HG02884 (cell line): ENCODE measurements around the gene PLET1.
A peak's percentile ranks its signal among the peaks of the same experiment; 100 is the strongest.

Source experiments
- ATAC-seq: cut with Tn5 transposase; IDR thresholded peaks from one replicate; pipeline ENCODE4 v1.9.1; 2021; ENCODE audit warnings: mild to moderate bottlenecking, moderate library complexity; ENCODE audit not compliant: unreplicated experiment

PLET1 gene

DNA sequence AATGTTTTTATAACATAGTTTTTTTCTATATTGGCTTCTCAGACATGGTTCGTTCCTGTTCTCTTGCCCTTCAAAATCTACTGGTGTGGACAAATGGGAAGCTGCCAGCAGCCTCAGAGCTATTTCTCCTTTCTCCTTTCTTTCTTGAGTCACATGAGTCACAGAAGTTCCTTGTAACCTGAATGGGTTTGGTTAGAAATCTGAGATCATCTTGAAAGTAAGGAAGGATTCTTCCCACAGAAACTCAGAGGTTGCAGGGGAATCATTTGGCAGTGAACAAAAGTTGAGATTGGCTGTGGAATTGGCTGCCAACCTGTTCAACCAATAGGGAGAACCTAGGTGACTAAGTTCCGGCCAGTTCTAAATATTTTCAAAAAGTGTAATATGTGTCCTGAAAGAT lies 12.5 kb downstream of the PLET1 start:
- ATAC-seq = no peak

DNA sequence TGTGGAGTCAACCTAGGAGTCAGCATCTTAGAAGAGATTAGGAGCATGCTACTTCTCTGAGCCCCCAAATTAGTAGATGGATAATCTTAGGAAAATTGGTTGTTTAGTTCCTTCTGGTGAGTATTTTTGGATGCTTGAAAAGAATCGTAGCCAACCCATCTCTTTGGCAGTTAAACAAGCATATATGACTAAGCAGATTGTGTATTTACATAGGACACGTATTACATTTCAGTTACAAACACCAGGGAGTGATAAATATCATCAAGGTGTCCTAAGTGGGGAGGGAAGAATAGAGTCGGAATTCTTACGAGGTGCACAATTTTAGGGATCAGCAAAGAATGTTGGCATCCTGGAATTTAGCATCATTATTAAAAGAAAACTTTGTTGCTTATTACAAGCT lies 13.5 kb downstream of the PLET1 start:
- no peak for ATAC-seq

DNA sequence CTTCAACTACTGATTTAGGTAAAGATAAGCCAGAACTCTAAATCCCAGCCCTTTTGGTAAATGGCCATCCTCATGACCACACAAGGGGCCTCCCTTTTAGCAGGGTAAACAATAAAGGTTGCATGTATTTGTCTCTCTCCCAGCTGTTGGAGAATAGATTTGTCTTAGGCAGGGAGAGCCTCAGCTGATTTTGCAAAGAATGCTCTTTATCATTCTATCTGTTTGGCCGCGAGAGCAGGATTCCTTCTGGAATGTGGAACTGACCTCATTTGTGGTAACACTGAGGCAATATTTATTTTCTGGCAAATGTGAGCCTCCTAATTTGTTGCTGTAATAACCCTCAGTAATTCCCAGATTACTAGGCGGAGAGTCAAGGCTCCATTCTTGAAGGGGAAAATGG lies 19.2 kb downstream of the PLET1 start:
- no peak for ATAC-seq

- no peak for ATAC-seq
Observed at GRCh38 chr11:112238041-112238440, 22.6 kb downstream of the PLET1 start.

GRCh38 chr11:112237451-112237850 lies 23.2 kb downstream of the PLET1 start:
- ATAC-seq = no peak

DNA sequence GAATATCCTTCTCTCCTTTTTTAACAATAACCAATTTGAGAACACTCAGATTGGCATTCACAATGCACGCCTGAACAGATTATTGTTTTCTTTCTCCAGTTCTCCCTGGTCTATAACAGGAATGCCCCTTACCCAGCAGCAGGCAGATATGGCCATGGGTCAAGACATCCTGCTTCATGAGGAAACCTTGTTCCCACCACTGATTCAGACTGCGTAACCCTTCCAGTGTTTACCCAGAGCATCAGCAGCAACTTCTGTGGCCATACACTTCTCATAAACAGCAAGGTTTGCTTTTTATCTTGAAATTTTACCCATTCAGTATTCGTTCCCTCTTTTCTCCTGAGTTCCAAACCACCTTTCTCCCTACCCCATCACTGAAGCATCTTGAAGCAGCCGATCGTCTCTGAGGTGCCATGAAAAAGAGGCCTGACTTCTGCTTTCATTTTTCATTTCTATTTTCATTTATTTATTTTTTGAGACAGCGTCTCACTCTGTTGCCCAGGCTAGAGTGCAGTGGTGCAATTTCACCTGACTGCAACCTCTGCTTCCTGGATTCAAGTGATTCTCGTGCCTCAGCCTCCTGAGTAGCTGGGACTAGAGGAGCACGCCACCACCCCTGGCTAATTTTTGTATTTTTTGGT lies 24.8 kb downstream of the PLET1 start:
- ATAC-seq = no peak

DNA sequence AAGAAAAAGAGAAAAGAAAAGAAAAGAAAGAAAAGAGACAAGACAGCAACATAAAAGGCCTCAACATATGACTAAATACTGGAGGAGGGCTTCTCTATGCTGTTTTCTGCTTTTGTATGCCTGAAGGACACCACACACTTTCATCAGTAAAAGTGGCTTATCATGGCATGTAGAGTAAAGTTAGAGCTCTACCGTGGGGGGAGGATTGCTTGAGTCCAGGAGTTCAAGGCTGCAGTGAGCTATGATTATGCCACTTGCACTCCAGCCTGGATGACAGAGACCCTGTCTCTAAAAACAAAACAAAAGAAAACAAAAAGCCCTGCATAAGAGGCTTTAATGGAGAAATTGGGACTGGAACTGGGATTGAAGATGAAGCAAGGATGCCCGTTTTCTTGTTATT lies 28.7 kb downstream of the PLET1 start:
- ATAC-seq = no peak

DNA sequence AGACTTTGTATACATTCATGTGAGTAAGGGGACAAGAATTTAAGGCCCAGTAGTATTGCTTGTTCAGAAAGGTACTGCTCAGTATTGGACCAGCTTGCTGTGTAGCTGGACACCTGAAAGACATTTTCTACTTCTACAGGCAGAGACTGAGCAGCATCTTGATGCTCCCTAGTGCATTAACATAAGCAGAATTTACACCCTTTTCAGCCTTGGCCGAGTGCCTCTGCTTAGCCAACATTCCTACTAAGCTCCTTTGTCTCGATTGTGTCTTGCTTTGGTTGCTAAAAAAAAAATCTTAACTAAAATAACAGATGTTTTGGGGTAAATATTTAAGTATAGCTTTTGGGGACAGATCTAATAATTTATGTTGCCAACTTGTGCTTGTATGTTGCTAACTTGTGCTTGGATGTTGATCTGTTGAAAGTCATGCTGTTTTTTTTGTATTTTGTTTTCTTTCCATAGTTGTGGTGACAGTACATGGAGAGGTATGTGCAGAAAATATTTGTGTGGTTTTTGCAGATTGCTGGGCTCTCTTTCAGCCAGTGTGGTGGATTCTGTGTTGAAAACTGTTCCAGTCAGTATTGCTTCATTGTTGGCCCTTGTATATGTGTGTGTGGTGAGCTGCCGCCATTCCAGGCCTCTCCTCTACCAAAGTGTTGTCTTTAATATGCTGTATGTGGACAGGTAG lies 30.8 kb downstream of the PLET1 start:
- ATAC-seq = no peak

- no peak for ATAC-seq
Observed at GRCh38 chr11:112229159-112229558, 31.5 kb downstream of the PLET1 start.

GRCh38 chr11:112228706-112229105 lies 32.0 kb downstream of the PLET1 start:
- ATAC-seq = no peak

GRCh38 chr11:112227471-112227870 lies 33.2 kb downstream of the PLET1 start:
- no peak for ATAC-seq

DNA sequence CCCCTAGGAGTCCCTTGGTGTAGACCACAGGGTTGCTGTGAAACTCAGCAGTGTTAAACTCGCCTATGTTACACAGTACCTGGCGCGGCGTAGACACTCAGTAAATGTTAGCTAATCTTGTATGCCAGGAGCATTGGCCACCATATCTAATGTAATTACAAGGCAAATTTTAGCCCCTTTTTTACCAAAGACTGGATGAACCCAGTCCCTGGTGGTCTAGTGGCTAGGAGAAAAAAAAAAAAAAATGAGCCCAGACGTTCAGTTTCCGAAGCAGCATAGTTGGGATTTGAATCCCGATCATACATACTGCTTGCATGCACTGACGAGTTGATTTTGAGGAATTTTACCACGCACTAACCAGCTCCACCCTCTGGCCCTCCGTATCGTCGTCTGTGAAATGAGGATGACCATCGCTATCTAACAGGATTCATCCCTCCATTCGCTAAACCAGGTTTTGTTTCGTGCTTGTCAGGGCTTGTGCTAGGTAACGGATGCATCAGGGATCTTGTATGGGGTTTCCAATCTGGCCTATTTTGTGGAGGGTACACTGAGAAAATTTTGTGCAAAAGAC lies 33.7 kb downstream of the PLET1 start:
- ATAC-seq = peak; percentile 53

DNA sequence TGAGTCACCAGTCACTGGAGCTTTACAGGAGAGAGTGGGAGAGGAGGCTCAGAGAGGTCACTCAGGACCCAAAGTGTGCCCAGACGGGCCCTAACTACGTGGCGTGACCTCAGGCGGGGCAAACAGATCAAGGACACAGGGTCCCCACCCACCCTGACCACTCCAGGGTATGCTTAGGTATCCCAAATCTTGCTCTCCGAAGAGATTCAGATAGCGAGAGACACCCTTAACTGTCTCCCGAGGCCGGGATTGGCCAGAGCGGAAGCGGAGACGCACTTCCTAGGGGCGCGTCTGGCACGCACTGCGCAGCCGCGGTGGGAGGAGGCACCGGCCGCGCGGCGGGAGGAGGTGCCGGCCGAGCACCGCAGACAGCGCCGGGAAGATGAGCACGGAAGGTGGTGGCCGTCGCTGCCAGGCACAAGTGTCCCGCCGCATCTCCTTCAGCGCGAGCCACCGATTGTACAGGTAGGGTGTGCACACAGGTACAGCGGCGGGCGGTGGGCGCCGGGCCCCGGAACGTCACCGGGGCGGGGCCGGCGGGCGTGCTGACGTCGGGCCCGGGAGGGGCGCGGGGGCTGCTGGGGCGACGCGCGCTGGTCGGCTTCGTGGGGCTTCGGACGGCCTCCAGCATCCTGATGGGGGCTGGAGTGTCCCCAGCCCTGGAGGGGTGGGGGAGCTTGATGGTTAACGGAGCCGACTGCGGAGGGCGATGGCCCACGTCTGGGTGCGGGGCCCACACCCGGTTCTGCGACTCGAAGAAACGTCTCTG lies 34.4 kb downstream of the PLET1 start, which contains the start of gene PTS:
Gene PTS (plus strand): TSS at position 367 of the 769 bp plus-strand sequence. CDS start 16 bp downstream, at position 383.
- ATAC-seq = peak; percentile 90

- ATAC-seq = no peak
Observed at GRCh38 chr11:112225753-112226061, 35.0 kb downstream of the PLET1 start.

DNA sequence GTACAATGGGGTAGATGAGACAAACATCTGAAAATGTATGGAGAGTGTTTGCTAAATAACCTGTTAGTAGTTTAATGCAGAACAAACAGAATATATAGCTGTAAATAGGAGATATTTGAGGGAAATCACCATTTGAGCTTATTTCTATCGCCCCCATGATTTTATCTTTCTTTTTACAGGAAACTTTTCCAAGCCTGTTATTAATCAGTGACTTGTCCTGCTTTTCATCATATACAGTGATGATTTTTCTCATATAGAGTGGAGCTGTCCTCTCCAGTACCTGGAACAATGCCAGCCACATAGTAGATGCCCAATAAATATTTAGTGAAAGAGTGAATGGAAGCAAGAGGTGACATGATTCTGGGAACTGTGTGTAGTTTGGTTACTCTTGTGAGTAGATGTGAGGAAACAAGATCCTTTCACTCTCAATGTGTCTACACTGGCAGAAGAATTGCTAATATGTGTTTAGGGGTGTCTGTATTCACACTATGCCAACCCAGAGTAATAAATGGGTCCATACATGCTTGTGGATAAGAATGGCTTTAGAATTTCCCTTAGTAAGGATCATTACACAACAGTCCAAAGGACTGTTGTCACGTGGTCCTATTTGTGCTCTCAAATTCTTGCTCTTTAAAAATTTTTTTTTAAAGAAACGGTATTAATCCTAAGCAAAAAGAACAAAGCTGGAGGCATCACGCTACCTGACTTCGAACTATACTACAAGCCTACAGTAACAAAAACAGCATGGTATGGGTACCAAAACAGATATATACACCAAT lies 36.7 kb downstream of the PLET1 start:
- ATAC-seq = no peak

- ATAC-seq = no peak
Observed at GRCh38 chr11:112223121-112223520, 37.5 kb downstream of the PLET1 start.

DNA sequence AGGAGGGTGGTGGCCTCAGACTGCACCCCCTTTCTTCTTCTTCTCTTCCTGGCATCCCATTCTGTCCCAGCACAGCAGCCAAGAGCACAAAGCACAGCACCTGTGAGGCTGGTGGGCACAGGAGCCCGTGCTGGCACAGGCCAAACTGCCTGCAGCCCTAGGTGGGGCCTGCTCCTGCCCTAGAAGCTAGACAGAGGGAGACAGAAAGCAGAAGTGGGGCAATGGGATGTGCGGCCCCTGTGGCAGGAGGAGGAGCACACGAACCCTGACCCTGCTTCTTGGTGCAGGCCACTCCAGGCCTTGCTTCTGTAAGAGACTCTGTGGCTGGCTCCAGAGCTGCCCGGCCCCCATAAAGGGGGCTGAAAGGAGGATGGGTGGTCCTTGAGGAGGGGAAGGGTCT lies 38.4 kb downstream of the PLET1 start:
- no peak for ATAC-seq

GRCh38 chr11:112221274-112221835 lies 39.3 kb downstream of the PLET1 start:
- ATAC-seq = no peak

- peak; percentile 99 for ATAC-seq
Observed at GRCh38 chr11:112219476-112220232, 41.0 kb downstream of the PLET1 start.

GRCh38 chr11:112216561-112217105 lies 44.0 kb downstream of the PLET1 start:
- ATAC-seq = no peak
